OCI-LY1 (cell line): Measurements from ENCODE around the gene RPA4.

Experiments used
- EZH2 ChIP-seq: fragments of 200-600 bp; sonication (generic), shearing (Covaris generic); IDR thresholded peaks from 2 replicates; pipeline ENCODE4 v1.8.0; 2017; ENCODE audit warnings: borderline replicate concordance, mixed run types, mild to moderate bottlenecking, antibody characterized with exemption, low read length, moderate library complexity, mixed read lengths
- TF ChIP-seq, protein P1 (sequence below): fragments of 200-600 bp; sonication (generic), shearing (Covaris generic); IDR thresholded peaks from 2 replicates; pipeline ENCODE4 v1.5.1; 2017; ENCODE audit warnings: mild to moderate bottlenecking, antibody characterized with exemption, low read length, moderate library complexity, mixed read lengths

DNA sequence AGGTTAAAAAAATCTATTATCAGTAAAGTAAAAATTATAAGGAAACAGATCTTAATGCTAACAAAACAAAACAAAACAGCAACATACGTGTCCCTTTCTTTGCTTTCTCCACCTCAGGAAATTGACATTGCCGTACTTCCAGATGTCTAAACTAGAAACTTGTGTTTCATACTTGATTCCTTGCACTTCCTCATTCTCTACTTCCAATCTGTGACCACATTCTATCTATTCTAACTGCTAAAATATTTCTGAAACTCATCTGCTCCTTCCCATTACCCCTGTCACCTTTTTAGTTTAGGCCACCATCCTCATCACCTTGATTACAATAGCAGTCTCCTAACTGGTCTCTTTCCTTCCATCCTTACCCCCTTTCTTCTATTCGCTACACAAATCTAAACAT is 22.5 kb upstream of the RPA4 start:
- TF ChIP-seq, protein P1, sequence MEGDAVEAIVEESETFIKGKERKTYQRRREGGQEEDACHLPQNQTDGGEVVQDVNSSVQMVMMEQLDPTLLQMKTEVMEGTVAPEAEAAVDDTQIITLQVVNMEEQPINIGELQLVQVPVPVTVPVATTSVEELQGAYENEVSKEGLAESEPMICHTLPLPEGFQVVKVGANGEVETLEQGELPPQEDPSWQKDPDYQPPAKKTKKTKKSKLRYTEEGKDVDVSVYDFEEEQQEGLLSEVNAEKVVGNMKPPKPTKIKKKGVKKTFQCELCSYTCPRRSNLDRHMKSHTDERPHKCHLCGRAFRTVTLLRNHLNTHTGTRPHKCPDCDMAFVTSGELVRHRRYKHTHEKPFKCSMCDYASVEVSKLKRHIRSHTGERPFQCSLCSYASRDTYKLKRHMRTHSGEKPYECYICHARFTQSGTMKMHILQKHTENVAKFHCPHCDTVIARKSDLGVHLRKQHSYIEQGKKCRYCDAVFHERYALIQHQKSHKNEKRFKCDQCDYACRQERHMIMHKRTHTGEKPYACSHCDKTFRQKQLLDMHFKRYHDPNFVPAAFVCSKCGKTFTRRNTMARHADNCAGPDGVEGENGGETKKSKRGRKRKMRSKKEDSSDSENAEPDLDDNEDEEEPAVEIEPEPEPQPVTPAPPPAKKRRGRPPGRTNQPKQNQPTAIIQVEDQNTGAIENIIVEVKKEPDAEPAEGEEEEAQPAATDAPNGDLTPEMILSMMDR, result no peak
- TF ChIP-seq EZH2, result no peak
